A549 treated with CORT108297 at 1 μM for 4 hours (cell line): ENCODE data around the gene NPAP1. TPM values are rescaled to one million over a fixed set of nuclear protein-coding genes. Genes with fewer than 3 reads are reported as not detected.

Experiments
- total RNA-seq: library from RNA; stranded (reverse); fragments of 200-300 nt; extraction: Qiagen RNA extraction; gene quantifications from 5 replicates; pipeline ENCODE4 v1.2.3, GENCODE V29; 2022

The NPAP1 gene, protein sequence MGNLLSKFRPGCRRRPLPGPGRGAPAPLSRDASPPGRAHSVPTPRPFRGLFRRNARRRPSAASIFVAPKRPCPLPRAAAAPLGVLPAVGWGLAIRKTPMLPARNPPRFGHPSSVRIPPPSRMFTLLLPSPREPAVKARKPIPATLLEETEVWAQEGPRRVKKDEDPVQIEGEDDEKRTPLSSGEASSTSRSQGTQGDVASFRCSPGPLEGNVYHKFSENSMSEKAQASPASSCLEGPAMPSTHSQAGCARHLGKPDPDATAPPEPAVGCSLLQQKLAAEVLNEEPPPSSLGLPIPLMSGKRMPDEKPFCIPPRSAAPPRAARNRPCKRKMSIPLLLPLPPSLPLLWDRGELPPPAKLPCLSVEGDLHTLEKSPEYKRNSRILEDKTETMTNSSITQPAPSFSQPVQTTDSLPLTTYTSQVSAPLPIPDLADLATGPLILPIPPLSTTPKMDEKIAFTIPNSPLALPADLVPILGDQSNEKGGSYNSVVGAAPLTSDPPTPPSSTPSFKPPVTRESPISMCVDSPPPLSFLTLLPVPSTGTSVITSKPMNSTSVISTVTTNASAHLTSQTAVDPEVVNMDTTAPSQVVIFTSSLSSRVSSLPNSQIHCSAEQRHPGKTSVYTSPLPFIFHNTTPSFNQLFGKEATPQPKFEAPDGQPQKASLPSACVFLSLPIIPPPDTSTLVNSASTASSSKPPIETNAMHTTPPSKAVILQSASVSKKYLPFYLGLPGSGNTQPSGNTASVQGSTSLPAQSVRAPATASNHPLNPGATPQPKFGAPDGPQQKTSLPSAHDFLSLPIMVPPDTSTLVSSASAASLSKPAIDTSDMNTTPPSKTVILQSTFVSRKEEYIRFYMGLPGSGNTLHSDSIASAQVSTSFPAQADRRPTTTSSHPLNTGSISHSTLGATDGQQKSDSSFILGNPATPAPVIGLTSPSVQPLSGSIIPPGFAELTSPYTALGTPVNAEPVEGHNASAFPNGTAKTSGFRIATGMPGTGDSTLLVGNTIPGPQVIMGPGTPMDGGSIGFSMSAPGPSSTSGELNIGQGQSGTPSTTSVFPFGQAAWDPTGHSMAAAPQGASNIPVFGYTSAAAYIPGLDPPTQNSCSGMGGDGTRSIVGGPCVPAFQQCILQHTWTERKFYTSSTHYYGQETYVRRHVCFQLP
- not detected in 5 replicates for total RNA-seq

DNA sequence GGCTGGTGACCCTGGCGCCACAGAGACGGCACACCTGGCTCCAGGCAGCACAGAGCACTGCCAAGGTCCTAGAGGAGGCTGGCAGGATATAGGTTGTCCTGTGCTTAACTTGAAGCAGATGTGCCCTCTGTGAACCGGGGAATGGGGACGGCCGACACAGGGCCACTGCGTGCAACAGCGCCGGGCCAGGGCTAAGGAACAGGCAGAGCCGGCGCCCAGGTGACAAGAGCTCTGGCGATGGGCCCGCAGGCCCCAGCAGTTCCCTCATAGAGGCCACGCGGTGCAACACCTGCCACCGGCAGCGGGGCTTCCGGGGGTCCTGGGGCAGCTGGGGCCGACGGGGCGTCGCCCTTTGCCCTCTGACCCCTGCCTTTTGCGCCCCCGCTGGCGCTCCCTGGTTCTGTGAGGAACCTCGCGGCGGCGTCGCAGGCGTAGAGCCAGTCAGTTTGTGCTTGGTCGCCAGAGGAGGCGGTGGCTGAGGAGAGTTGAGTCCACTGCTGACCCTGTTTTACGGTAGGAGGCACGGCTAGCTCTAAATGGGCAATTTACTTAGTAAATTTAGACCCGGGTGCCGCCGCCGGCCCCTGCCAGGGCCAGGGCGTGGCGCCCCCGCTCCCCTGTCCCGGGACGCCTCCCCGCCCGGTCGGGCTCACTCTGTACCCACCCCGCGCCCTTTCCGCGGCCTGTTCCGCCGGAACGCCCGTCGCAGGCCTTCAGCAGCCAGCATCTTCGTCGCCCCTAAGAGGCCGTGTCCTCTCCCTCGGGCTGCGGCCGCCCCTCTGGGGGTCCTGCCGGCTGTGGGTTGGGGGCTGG lies at the start of gene NPAP1:
Gene NPAP1, plus strand, starts transcription at position 444 of the 813 bp plus-strand sequence. Its CDS starts 93 bp downstream, at position 537.

